ENCODE results near the gene MIP.
"Not testable (repeated sequence)": the region's sequence is repeated elsewhere in the genome, so short reads cannot be mapped to it uniquely, and the experiment has no call there.

MIP gene

GRCh38 chr12:56462565-56462964 lies 8.1 kb upstream of the MIP start:
- no peak for DNase-seq

GRCh38 chr12:56461235-56462159 lies 7.0 kb upstream of the MIP start:
- DNase-seq: peak; percentile 46

- no peak for DNase-seq
Observed at GRCh38 chr12:56457817-56458216, 3.4 kb upstream of the MIP start.

GRCh38 chr12:56451147-56451546 lies 3.3 kb downstream of the MIP start:
- no peak for DNase-seq

GRCh38 chr12:56450241-56450640 lies 4.2 kb downstream of the MIP start:
- no peak for DNase-seq

- no peak for DNase-seq
Observed at GRCh38 chr12:56449622-56449984, 4.9 kb downstream of the MIP start.

GRCh38 chr12:56448860-56449621 lies 5.4 kb downstream of the MIP start, which contains the start of gene TIMELESS:
Gene TIMELESS (minus strand): TSS chr12:56449426. CDS start chr12:56434170, 15,256 bp downstream.
- DNase-seq: peak; percentile 89

GRCh38 chr12:56443208-56443607 lies 11.2 kb downstream of the MIP start:
- DNase-seq: not testable (repeated sequence)

- DNase-seq: no peak
Observed at GRCh38 chr12:56437430-56438176, 16.9 kb downstream of the MIP start.

- DNase-seq: no peak
Observed at GRCh38 chr12:56434828-56435227, 19.6 kb downstream of the MIP start.

- DNase-seq: no peak
Observed at GRCh38 chr12:56431850-56432249, 22.6 kb downstream of the MIP start.

GRCh38 chr12:56431288-56431687 lies 23.2 kb downstream of the MIP start:
- DNase-seq: no peak

- no peak for DNase-seq
Observed at GRCh38 chr12:56425940-56426438, 28.5 kb downstream of the MIP start.

GRCh38 chr12:56425193-56425592 lies 29.3 kb downstream of the MIP start:
- no peak for DNase-seq

- no peak for DNase-seq
Observed at GRCh38 chr12:56420411-56420810, 34.0 kb downstream of the MIP start.

GRCh38 chr12:56417739-56418138 lies 36.7 kb downstream of the MIP start:
- no peak for DNase-seq

GRCh38 chr12:56414401-56414800 lies 40.1 kb downstream of the MIP start:
- no peak for DNase-seq

GRCh38 chr12:56413392-56413791 lies 41.1 kb downstream of the MIP start:
- DNase-seq: no peak

GRCh38 chr12:56411781-56412639 lies 42.4 kb downstream of the MIP start:
- no peak for DNase-seq

GRCh38 chr12:56410768-56411167 lies 43.7 kb downstream of the MIP start:
- DNase-seq: no peak

- no peak for DNase-seq
Observed at GRCh38 chr12:56408799-56409417, 45.5 kb downstream of the MIP start.

GRCh38 chr12:56404227-56404626 lies 50.2 kb downstream of the MIP start:
- DNase-seq: not testable (repeated sequence)
